NT2/D1 (cell line): ENCODE data around the gene KRT25.

ENCODE experiments used
- SUZ12 ChIP-seq: IDR thresholded peaks from 2 replicates; pipeline ENCODE4 v1.6.1; 2011; ENCODE audit not compliant: insufficient read length, insufficient read depth; ENCODE audit errors: extremely low read depth
- YY1 ChIP-seq: IDR thresholded peaks from 2 replicates; pipeline ENCODE4 v1.6.1; 2011; ENCODE audit not compliant: insufficient read length, insufficient read depth
- ZNF274 ChIP-seq: IDR thresholded peaks from 2 replicates; pipeline ENCODE4 v1.6.1; 2011; ENCODE audit warnings: mild to moderate bottlenecking, low read depth, low read length

DNA sequence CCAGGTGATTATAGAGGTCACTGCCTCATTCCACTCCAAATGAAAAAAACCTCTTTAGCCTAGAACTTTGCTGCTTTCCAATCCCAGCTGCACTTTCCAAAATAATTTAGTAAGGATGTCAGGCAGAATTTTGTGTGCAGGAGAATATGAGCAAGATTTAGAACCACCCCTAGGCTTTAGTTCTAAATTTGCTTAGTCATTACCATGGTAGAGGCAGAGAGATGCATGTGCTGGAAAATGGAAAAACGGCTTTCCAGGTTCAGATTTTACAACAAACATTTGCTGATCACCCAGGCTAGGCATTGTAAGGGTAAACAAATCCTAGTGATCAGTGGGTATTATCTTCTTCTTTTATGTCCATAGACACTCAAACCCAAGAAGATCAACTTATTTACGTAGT lies 10.5 kb upstream of the KRT25 start:
- TF ChIP-seq ZNF274 (no peak), YY1 (no peak), SUZ12 (no peak)
